B cell (primary cell): ENCODE results near the gene KLF12. TPM values are rescaled to one million over a fixed set of nuclear protein-coding genes. Genes with fewer than 3 reads are reported as not detected.
A peak's percentile ranks its signal among the peaks of the same experiment; 100 is the strongest.

Experiments used
- ATAC-seq: fragments of 200-7000 bp; cut with Tn5 transposase; one replicate; pipeline ENCODE4 v1.10.0; 2021; ENCODE audit warnings: low read depth, mild to moderate bottlenecking, moderate number of reproducible peaks, moderate library complexity
- CTCF ChIA-PET: fragments of 350-600 bp; sonication (Branson Sonifier 250); formaldehyde crosslinking; loops from one replicate; lab custom pipeline; 2021; ENCODE audit warnings: antibody characterized with exemption, inconsistent platforms; lab: Charles Lee
- POLR2A ChIA-PET: fragments of 350-600 bp; sonication (Branson Sonifier 250); formaldehyde crosslinking; loops from one replicate; lab custom pipeline; 2021; ENCODE audit warnings: antibody characterized with exemption; lab: Charles Lee
- DNase-seq: peaks from one replicate; pipeline ENCODE4 v3.0.0; 2013
- H2AFZ ChIP-seq: 2 replicates; pipeline ENCODE4 v1.6.1; 2012; ENCODE audit warnings: mild to moderate bottlenecking, low read depth, low read length; ENCODE audit not compliant: insufficient read depth, poor library complexity, severe bottlenecking
- H3K27ac ChIP-seq, 2 donors: 1 replicate in 1 of 2; 2 replicates in 1 of 2; pipeline ENCODE4 v1.5.1; 2012 to 2013; ENCODE audit warnings: low read length in 2 of 2, mild to moderate bottlenecking in 2 of 2, moderate library complexity in 1 of 2
- H3K27me3 ChIP-seq, 4 experiments: fragments of 200-600 bp in 1 of 4; sonication (generic) in 1 of 4; replicated peaks in 1 of 4; 1 replicate in 2 of 4; 2 replicates in 2 of 4; pipeline versions ENCODE4 v1.6.1 to v1.7.0; 2013 to 2016; ENCODE audit warnings: low read length in 3 of 4, mild to moderate bottlenecking in 2 of 4, mixed read lengths in 1 of 4, moderate library complexity in 1 of 4; ENCODE audit not compliant: insufficient read depth in 4 of 4, control insufficient read depth in 3 of 4; ENCODE audit errors: control extremely low read depth in 1 of 4
- H3K36me3 ChIP-seq, 2 experiments: replicated peaks in 1 of 2; 1 replicate in 1 of 2; 2 replicates in 1 of 2; pipeline versions ENCODE4 v1.6.1 to v1.7.1; 2013; ENCODE audit warnings: low read length in 1 of 2; ENCODE audit not compliant: insufficient read depth in 2 of 2, control insufficient read depth in 1 of 2; ENCODE audit errors: control extremely low read depth in 1 of 2, extremely low read depth in 1 of 2
- H3K4me1 ChIP-seq, 2 donors: fragments of 200-600 bp in 1 of 2; sonication (generic) in 1 of 2; 1 replicate in 1 of 2; 2 replicates in 1 of 2; pipeline versions ENCODE4 v1.5.1 to v1.6.1; 2013 to 2017; ENCODE audit warnings: low read length in 2 of 2; ENCODE audit not compliant: control insufficient read depth in 2 of 2, insufficient read depth in 2 of 2
- H3K4me2 ChIP-seq: replicated peaks from 2 replicates; pipeline ENCODE3; 2012; ENCODE audit warnings: mild to moderate bottlenecking, low read depth, low read length; ENCODE audit not compliant: poor library complexity, severe bottlenecking
- H3K4me3 ChIP-seq, 5 experiments: fragments of 200-600 bp in 1 of 5; sonication (generic) in 1 of 5; 1 replicate in 3 of 5; 2 replicates in 2 of 5; pipeline versions ENCODE4 v1.5.1 to v1.7.0; 2011 to 2016; ENCODE audit warnings: low read length in 4 of 5, mild to moderate bottlenecking in 4 of 5, low read depth in 2 of 5, control low read depth in 1 of 5, moderate library complexity in 1 of 5; ENCODE audit not compliant: insufficient read depth in 1 of 5; ENCODE audit errors: control extremely low read depth in 1 of 5, extremely low read depth in 1 of 5
- H3K79me2 ChIP-seq: fragments of 200-600 bp; sonication (generic); one replicate; pipeline ENCODE4 v1.6.0; 2016; ENCODE audit warnings: low read length; ENCODE audit not compliant: control insufficient read depth, insufficient read depth
- H3K9ac ChIP-seq: fragments of 200-600 bp; sonication (generic); 2 replicates; pipeline ENCODE4 v1.6.1; 2017; ENCODE audit warnings: mild to moderate bottlenecking, low read length, moderate library complexity
- H3K9me3 ChIP-seq, 3 donors: one replicate each; pipeline versions ENCODE4 v1.6.1 to v1.7.1; 2013; ENCODE audit warnings: low read length in 2 of 3; ENCODE audit not compliant: control insufficient read depth in 2 of 3, insufficient read depth in 1 of 3; ENCODE audit errors: control extremely low read depth in 1 of 3
- H4K20me1 ChIP-seq: 2 replicates; pipeline ENCODE4 v1.6.0; 2012; ENCODE audit warnings: mild to moderate bottlenecking, low read length; ENCODE audit not compliant: insufficient read depth, control insufficient read depth, poor library complexity, severe bottlenecking
- H3K27ac Mint-ChIP-seq: one replicate; pipeline ENCODE4 v1.8.0; 2021; ENCODE audit warnings: mixed read lengths
- H3K27me3 Mint-ChIP-seq: one replicate; pipeline ENCODE4 v1.8.0; 2021; ENCODE audit warnings: mixed read lengths
- H3K4me1 Mint-ChIP-seq: one replicate; pipeline ENCODE4 v1.8.0; 2021; ENCODE audit warnings: mixed read lengths
- H3K4me3 Mint-ChIP-seq: one replicate; pipeline ENCODE4 v1.8.0; 2021; ENCODE audit warnings: mixed read lengths
- H3K9me3 Mint-ChIP-seq: one replicate; pipeline ENCODE4 v1.8.0; 2022; ENCODE audit warnings: mixed read lengths; ENCODE audit not compliant: insufficient read depth
- CTCF ChIP-seq: fragments of 200-600 bp; IDR thresholded peaks from one replicate; pipeline ENCODE4 v1.8.0; 2022; ENCODE audit warnings: antibody characterized with exemption, mild to moderate bottlenecking
- EZH2 ChIP-seq: IDR thresholded peaks from 2 replicates; pipeline ENCODE4 v1.6.1; 2012; ENCODE audit warnings: borderline replicate concordance, low read depth, mild to moderate bottlenecking, moderate library complexity, low read length; ENCODE audit not compliant: insufficient read depth, poor library complexity, severe bottlenecking
- WGBS: methylation state at CpG from one replicate; pipeline ENCODE4 v1.1.5; 2013; ENCODE audit warnings: missing lambda C conversion rate; ENCODE audit not compliant: insufficient coverage; 5-methylcytosine and 5-hydroxymethylcytosine counted together
- intact Hi-C: fragments of 100-400 bp; cut with micrococcal nuclease; formaldehyde crosslinking; loops from one replicate; pipeline ENCODE4 v1.10.0; 2022
- polyA plus RNA-seq: library from polyadenylated mRNA; depleted of rRNA; stranded (reverse); fragments of >200 nt; gene quantifications from 2 replicates; pipeline ENCODE4 v1.2.3, GENCODE V29; 2012
- total RNA-seq, 2 donors: library from RNA; stranded (reverse); fragments of 120-200 nt in 1 of 2; gene quantifications; 1 replicate in 1 of 2; 2 replicates in 1 of 2; pipeline versions ENCODE4 v1.2.3 to v1.2.4, GENCODE V29; 2013 to 2022

KLF12 gene
- total and polyA plus RNA-seq, 2 donors (not counting 1 experiment from before 2014, with no cell fraction given), result 6.7 to 55.7 TPM

DNA sequence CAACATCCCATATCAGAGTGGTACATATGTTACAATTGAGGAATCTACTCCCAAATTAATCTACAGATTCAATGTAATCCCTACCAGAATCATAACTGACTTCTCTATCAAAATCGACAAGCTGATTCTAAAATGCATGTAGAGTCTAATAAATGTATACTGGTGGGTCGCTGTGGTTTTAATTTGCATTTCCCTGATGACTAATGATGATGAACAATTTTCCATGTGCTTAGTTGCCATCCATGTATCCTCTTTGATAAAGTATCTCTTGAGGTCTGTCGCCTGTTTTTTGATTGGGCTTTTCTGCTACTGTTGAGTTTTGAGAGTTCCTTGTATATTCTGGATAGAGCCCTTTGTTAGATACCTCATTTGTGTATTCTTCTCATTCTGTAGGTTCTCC lies 43.8 kb downstream of the KLF12 start:
- intact Hi-C loops, result loop anchor here (5.0 kb wide), 1 partner anchor 42 kb away; the partner anchor contains the start of gene KLF12
- no peak for ATAC-seq
- no peak for TF ChIP-seq CTCF
- TF ChIP-seq EZH2, result no peak
- Histone ChIP-seq H4K20me1 (peaks cover 42% of the 10 kb centered on the region), H3K4me2 (no peak overlapping the region), H3K9ac (no peak overlapping the region), H3K27me3 (no peaks in the 10 kb centered on the region), H3K36me3 (no peaks in the 10 kb centered on the region), H3K4me1 (peaks cover 20 to 39% of the 10 kb centered on the region in 2 donors), H3K4me3 (no peak overlapping the region), H3K9me3 (peaks cover 0 to 4% (median 0%) of the 10 kb centered on the region in 3 donors), H2AFZ (no peak overlapping the region), H3K27ac (no peak overlapping the region), H3K79me2 (peaks cover 80% of the 10 kb centered on the region)
- POLR2A ChIA-PET, result no interaction called here
- H3K4me1 Mint-ChIP-seq, result peaks cover 55% of the 10 kb centered on the region
- peak overlapping the region; percentile 12 for H3K4me3 Mint-ChIP-seq
- H3K27me3 Mint-ChIP-seq, result no peaks in the 10 kb centered on the region
- H3K27ac Mint-ChIP-seq, result no peak overlapping the region
- no peaks in the 10 kb centered on the region for H3K9me3 Mint-ChIP-seq
- CTCF ChIA-PET, result interaction anchor here (0.9 kb wide), 1 partner anchor 197 kb away, joined by 3 read pairs; no protein-coding TSS in a partner anchor
- DNase-seq, result no peak
- WGBS, result no CpG with 5 or more reads among the region's 3 CpGs

- ATAC-seq, result no peak
- no peak overlapping the region for H3K27ac Mint-ChIP-seq
- TF ChIP-seq CTCF (no peak), EZH2 (no peak)
- POLR2A ChIA-PET, result no interaction called here
- Histone ChIP-seq H3K27me3 (no peaks in the 10 kb centered on the region), H3K9me3 (no peaks in the 10 kb centered on the region), H4K20me1 (peaks cover 60% of the 10 kb centered on the region), H2AFZ (no peak overlapping the region), H3K4me2 (no peak overlapping the region), H3K79me2 (peaks cover 94% of the 10 kb centered on the region), H3K4me3 (no peak overlapping the region), H3K9ac (no peak overlapping the region), H3K27ac (no peak overlapping the region), H3K36me3 (no peaks in the 10 kb centered on the region), H3K4me1 (peaks cover 12 to 29% of the 10 kb centered on the region in 2 donors)
- intact Hi-C loops, result no loop called here
- 100% methylated on average over 3 of the region's 3 CpGs for WGBS
- no peak for DNase-seq
- H3K4me3 Mint-ChIP-seq, result no peak overlapping the region
- peaks cover 61% of the 10 kb centered on the region for H3K4me1 Mint-ChIP-seq
- no peaks in the 10 kb centered on the region for H3K9me3 Mint-ChIP-seq
- H3K27me3 Mint-ChIP-seq, result no peaks in the 10 kb centered on the region
- CTCF ChIA-PET, result interaction anchor here (1.2 kb wide), 1 partner anchor 8 kb away, joined by 6 read pairs; no protein-coding TSS in a partner anchor
Observed at GRCh38 chr13:74087357-74087756, 46.8 kb downstream of the KLF12 start.
